UCSD-AML1 (cell line): ENCODE measurements around the gene KRTAP29-1.
"Not testable (repeated sequence)": the region's sequence is repeated elsewhere in the genome, so short reads cannot be mapped to it uniquely, and the experiment has no call there.

Experiments used
- DNase-seq: peaks from one replicate; lab custom pipeline; 2025; ENCODE audit not compliant: unreplicated experiment; lab: John Stamatoyannopoulos, UW

Gene KRTAP29-1, protein sequence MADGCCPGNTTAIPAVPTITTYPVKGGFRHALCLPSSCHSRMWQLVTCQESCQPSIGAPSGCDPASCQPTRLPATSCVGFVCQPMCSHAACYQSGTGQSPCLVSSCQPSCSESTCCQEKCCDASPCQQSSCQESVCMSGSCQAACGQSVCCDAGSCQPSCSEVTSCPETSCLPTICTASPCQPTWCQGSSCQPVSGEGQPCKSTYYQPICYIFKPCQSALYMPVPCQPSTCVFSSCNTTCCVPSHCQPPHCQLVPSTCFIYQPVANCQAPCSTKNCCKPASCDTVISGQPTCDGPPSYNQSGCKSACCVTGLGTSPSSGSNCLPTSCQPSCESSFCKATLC

DNA sequence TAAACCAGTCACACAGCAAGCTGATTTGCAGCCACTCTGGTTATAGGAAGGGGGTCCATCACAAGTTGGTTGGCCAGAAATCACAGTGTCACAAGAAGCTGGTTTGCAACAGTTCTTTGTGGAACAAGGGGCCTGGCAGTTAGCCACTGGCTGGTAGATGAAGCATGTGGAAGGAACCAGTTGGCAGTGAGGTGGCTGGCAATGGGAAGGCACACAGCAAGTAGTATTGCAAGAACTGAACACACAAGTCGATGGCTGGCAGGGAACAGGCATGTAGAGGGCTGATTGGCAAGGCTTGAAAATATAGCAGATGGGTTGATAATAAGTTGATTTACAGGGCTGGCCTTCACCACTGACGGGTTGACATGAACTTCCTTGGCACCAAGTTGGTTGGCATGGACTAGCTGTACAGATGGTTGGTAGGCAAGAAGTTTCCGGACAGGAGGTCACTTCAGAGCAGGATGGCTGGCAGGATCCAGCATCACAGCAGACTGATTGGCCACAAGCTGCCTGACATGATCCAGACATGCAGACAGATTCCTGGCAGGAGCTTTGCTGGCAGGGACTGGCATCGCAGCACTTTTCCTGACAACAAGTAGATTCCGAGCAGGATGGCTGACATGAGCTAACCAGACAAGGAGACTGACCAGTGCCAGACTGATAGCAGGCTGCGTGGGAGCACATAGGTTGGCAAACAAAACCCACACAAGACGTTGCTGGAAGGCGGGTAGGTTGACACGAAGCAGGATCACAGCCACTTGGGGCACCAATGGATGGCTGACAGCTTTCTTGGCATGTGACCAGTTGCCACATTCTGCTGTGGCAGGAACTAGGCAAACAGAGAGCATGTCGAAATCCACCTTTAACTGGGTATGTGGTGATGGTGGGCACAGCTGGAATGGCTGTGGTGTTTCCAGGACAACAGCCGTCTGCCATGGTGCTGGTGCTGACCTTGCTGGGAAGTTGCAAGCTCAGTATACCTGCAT lies at the start of gene KRTAP29-1:
Gene KRTAP29-1, minus strand, starts transcription at position 936 of the 986 bp plus-strand sequence. Its CDS starts 0 bp downstream, at position 936.
- DNase-seq = no peak

DNA sequence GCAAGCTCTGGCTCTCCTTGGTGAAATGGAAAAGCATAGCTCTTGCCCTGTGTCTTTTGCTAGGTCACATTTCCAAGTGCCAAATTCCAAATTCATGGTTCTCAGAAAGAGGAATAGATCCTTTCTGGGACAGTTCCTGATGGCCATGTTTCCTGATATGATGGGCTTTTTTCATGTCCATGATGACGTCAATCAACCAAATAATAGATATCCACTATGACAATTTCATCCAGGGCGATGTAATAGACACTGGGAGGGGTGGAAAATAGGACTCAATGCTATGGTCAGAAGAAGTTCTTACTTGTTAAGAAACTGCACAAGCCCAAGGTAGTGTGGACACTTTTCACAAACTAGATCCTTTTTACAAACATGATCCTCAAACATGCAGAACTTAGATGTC lies 48.5 kb upstream of the KRTAP29-1 start:
- no peak for DNase-seq

DNA sequence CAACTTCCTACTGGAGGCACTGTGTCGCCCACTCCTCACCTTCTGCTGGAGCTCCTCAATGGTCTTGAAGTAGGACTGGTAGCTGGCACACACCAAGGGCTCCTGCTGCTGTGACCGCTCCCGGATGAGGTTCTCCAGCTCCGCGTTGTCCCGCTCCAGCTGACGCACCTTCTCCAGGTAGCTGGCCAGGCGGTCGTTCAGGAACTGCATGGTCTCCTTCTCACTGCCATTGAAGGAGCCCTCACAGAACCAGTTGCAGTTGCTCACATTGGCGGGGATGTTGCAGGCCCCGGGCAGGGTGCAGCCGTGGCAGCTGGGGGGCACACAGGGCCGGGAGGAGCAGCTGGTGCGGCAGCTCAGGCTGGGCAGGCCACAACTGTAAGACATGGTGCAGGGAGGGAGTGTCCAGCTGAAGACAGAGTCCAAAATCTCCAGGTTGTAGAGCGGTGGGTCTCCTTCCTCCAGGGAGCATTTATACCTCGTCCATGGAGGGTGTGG lies 47.8 kb upstream of the KRTAP29-1 start, which contains the start of gene KRT33A:
Gene KRT33A, minus strand, starts transcription at position 448 of the 498 bp plus-strand sequence. Its CDS starts 61 bp downstream, at position 387.
- DNase-seq = not testable (repeated sequence)

DNA sequence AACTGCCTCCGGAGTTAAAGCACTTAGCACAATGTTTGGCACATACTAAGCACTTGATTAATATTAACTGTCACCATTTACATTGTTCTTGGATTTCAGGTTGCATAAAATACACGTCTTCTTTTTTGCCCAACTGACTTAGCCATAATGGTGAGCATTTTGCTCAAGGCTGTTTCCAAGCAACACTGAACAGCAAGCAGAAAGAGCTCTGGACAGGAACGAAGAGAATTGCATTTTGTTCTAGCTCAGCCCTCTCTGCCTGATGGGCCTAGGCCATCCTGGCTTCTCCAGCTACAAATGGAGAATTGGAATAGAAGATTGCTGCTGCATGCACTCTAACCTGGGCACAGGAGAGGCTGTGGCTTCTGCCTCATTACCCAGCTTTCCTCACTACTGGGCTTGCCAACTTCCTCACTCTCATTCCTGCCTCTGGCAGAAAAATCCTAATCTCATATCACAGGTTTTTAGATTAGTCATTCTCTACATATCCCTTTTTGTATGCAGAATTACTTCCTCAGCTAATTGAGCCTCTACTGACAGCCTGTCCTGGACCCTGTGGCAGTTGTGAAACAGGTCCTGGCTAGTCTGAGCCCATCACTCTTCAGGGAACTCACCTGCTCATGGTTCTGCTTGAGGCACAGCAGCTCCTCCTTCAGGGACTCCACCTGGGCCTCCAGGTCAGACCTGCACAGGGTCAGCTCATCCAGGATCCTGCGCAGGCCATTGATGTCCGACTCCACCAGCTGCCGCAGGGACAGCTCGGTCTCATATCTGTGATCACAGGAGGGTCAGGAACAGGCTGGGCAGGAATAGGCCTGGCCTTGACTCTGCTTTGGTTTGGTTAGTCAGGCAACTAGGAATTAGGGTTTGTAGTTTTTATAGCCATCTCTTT lies 45.5 kb upstream of the KRTAP29-1 start:
- no peak for DNase-seq

DNA sequence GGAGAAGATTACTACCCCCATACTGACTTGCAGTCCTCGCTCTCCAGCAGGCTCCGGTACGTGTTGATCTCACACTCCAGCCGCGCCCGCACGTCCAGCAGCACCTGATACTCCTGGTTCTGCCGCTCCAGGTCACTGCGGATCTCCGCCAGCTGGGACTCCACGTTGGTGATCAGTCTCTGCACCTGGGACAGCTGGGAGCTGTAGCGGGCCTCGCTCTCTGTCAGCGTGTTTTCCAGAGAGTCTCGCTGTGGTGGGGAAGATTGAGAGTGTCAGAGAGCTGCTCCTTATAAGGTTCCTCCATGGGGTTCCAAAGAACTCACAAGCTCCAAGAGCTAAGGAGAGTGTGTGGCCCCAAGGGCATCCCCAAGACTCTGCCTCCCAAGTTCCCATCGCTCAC lies 43.8 kb upstream of the KRTAP29-1 start:
- not testable (repeated sequence) for DNase-seq

DNA sequence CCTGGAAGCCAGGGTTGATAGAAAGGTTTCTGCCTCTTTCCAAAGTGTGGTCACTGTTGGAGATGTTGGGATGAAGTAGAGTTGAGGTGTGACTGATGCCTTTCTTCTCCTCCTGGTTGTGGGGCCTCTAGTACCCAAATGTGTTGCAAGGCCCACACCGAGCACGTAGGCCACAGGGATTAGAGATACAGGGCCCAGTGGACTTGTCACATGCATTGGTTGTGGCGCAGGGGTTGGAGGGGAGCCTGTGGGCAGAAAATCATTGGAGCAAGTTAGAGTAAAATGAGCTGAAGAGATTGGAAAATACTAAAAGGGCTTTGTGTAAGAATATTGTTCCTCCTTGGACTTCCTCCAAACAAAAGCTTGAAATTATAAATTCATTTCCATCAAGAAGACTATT lies 43.3 kb upstream of the KRTAP29-1 start:
- no peak for DNase-seq

DNA sequence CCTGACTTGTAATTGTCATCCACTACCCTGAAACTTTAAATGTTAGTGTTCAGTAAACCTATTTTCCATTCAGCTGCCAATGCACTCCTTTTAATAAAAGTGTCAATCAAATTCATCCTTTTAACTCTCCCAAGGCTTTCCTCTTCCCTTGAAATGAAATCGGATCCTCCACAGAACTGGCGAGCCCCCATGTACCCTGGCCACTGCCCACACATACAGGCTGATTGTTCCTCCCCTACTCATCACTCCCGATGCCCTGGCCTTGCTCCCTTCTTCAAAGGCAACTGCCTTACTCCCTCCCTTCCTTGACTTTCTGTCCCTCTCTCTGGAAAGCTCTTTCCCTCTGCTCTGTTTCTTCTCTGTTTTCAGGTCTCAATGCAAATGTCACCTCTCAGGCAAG lies 40.4 kb upstream of the KRTAP29-1 start:
- no peak for DNase-seq

DNA sequence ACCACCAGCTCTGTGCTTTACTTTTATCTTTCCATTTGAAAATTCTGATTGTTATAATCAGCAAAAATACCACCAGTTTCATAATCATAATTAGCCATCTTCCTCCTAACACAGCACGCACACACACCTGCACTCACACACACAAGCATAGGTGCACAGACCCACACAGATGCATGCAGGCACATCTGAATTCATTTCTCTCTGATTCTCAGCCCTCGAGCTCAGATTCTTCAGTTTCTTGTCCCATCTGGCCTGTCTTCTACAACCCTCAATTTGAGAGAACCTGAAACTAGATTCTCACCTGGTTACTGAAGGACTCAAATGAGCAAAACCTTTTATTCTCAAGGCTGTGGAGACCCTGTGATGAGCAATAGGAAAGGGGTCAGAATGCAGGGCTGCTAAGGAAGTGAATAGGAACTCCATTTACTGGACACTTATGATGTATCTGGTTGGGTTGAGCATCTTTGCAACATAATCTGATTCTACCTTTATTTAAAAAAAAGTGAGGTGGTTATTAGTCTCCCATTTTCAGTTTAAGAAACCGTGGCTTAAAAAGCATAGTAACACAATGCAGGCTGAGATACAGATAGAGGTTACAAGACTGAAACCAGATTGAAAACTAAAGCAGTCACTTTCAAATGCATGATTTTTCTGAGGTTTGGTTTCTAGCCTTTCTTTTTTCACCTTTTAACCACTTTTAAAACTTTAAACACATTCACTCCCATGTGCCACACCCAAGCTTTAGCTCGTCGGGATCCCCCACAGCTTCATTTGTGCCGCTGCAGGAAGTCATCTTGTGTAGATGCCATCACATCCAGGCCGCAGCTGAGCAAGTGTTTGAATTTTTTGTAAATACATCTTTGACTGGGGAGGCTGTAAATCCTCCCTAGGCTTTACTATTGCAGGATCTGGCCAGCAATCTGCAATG lies 38.5 kb upstream of the KRTAP29-1 start:
- DNase-seq = no peak

DNA sequence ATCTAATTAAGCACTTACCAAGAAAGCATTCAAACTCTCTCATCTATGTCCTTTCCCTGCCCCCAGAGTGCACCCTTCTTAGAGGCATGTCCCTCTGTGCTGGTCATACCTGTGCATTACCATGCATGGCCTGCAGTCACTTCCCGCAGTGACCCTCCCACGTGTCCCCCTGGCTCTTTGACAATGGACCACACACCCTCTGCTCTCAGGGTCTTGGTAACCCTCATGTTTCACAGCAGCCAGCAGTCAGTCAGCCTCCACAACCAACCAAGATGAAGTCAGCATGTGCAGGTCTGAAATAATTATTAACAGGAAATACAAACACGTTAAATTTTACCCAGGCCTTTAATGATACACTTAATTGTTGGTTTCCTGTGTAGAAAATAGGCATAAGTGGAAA lies 37.8 kb upstream of the KRTAP29-1 start:
- no peak for DNase-seq

DNA sequence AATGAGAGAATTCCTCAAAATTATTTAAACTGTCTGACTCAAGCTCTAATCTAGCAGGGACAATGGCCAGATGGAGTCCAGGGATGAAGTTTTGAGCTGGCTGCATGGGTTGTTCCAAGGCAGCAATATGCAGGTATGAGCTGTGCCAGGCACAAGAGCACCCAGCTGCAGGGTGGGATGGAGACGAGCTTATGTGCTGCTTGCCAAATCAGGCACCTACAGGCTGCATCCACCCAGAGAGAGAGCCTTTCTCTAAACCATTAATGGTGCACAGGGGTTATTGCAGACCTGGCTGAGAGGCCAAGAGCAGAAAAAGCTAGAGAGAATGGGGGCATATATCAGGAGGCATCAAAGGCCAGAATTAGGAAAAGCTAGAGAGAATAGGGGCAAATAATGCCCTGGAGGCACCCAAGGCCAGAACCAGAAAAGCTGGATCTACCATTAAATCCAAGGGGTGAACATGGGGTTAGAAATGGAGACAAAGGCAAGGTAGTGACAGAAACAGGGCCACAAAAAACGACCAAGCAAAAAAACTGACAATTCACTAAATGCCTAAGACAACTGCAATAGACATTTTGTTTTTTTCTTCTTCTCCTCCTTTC lies 37.0 kb upstream of the KRTAP29-1 start:
- DNase-seq = no peak

DNA sequence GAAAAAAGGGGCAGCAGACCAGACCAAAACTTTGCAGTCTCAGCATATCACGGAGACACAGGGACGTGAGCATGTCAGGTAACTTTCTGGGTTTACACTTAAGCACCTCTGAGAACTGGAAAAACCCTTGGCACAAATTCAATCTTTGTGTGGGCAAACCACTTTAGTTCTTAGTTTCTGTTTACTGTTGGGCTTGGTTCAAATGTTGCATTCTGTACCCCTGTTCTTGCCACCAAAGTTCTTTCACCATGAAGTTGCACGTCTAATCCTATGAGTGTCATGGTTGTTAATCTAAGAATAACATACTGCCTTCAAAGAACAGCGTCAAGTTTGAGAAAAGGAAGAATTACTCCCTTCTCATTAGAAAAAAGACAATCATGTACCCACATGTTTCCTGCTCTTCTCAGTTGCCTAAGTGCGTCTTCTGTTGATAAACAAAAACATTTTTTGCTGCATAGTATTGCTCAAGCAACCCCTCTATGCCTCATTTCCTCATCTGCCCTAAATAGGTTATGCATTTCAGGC lies 36.4 kb upstream of the KRTAP29-1 start:
- no peak for DNase-seq

DNA sequence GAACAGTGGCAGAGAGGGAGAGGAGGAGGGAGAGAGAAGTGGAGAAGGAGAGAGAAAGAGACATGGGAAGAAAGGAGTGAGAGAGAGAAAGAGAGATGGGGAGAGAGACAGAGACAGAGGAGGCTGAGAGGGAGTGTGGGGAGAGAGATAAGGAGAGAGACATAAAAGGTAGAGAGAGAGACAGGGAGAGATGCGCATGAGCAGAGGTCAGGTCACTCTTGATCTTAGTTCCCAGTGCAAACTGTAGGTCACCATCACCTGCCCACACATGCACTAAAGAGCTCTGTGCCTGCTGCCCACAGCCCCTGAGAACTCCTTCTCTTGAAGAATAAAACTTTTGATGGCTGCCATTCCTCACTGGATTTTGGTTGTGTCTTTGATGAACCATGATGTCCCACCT lies 33.1 kb upstream of the KRTAP29-1 start:
- no peak for DNase-seq

DNA sequence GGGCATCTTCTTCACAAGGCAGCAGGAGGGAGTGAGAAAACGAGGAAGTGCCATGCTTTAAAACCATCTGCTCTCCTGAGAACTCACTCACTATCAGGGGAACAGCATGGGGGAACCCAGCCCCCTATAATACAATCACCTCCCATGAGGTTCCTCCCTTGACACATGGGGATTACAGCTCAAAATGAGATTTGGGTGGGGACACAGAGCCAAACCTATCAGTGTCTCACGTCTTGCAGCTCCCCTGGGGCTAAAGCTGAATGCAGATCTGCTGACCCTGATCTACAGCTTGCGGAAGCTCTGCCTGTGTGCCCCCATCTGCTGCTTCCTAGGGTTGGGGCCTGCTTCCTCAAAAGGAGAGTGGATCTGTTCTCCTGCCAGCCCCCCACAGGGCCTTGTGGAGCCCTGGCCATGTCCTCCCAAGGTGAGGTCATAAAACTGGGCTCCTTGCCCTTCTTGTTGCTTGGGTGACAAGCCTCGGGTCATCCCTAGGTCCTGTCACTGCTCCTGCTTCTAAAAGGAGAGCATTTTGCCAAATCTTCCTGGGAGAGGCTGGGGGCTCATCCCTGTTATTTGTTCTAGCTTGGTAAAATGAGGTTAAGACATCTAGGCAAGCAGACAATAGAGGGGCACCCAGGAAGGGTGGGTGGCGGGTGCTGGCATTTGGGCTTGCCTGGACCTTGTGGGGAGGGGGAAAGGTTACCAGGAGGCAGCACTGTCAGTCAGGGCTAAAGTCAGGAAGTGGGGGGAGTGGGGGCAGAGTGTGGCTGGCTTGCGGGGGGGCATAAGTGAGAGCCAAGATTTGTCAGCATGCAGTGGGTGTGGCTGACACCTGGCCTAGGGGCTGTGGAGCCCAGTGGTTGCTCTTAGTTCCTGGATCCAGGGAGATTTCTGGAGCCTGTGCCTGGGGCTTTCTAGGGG lies 32.0 kb upstream of the KRTAP29-1 start:
- DNase-seq = no peak

DNA sequence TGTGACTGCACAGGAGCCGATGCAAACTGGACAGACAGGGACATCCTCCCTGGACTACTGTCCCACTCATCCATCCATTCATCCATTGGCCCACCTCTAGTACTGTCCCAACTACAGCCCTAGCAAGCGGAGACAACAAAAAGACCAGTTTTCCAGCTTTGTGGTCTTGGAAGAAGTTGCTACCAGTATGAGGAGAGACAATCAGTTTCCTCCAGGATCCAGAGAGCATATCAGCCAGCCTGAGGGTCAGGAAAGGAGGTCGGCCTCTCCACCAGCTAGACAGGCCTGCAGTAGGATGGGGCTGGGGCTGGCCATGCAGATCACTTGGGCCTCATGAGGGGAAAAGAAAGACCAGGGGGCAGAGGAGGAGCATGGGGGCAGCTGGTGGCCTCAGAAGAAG lies 31.2 kb upstream of the KRTAP29-1 start:
- DNase-seq = no peak

DNA sequence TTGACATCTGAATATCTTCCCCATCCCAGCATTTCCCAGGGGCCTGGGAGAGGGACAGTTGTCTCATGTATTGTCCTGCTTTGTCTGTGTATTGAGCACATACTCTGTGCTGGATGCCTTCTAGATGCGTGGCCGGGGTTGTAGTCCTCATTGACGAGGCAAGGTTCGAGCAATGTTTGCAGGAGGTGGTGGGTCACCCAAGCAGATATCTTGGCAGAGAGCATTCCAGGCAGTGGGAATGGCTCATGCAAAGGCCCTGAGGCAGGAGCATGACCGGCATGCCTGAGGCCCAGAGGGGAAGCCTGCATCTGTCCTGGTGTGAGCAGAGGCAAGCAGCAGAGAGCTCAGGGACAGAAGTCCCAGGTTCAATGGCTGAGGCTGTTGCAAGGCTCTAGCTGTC lies 30.4 kb upstream of the KRTAP29-1 start:
- no peak for DNase-seq

DNA sequence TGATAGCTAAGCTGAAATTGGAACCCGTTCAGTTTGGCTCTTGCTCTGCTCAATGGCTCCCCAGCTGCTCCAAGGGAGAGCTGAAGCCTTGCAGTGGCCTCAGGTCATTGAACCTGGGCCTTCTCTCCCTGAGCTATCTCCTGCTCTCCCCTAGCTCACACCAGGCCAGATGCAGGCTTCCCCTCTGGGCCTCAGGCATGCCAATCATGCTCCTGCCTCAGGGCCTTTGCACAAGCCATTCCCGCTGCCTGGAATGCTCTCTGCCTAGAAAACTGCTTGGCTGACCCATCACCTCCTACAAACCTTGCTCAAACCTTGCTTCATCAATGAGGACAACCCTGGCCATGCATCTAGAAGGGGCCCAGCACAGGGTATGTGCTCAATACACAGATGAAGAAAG lies 29.6 kb upstream of the KRTAP29-1 start:
- no peak for DNase-seq

DNA sequence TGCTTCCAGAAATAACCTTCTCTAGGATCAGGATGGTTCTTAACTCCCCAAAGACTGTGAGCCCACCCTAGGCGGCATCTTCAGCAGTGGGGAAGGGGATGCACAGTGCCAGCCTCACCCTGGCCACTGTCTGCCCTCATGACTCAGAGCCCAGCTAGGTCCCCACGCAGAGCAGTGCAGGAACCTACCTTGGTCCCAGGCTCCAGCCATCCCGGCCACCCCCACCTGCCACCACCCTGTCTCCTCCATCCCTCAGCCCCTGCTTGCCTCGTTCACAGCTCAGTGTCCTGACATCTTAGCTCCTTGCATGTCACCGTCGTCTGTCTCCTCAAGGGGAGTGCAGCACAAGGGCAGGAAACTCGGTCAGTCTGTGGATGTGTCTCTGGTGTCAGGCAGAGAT lies 29.0 kb upstream of the KRTAP29-1 start:
- DNase-seq = no peak
